ENCODE measurements around the gene TBC1D16.

Gene TBC1D16

DNA sequence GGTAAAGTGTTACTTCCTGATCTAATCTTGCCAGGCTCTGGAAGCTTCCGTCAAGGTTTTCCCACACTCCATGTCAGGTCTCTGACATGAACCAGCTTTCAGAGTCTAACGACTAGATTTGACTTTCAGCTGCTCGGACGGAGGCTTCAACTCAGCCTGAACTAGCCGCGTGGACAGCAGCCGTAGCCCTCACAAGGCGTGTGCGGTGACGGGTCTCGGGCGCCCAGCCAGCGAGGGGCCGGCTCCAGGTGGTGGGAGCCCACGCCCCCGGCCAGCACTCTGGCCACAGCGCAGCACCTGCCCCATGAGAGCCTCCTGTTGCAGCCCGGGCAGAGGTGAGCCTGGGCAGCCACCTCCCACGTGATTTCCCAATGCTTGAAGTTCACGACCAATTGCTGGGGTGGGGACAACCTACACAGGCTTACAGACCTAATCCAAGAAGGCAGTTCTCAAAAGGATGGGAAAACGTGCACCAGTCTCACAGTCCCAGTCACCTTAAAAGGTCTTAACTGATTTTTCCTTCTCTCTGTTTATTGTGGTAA, 45.5 kb downstream of the TBC1D16 start:
- Histone ChIP-seq H3K4me2 (no peak overlapping the region), H3K27me3 (ENCODE audit: insufficient read depth, low read depth) (no peaks in the 10 kb centered on the region), H3K36me3 (ENCODE audit: insufficient read depth) (no peaks in the 10 kb centered on the region), H3K27ac (no peak overlapping the region), H3K4me3 (IDR thresholded peaks at IDR 0.05; ENCODE audit: insufficient read depth, low read depth, low read length) (no peak overlapping the region), H3K79me2 (ENCODE audit: insufficient read depth, low read depth) (no peaks in the 10 kb centered on the region), H2AFZ (ENCODE audit: low read depth) (no peak overlapping the region), H3K9ac (no peak overlapping the region), H3K4me1 (ENCODE audit: low read depth, poor library complexity, severe bottlenecking) (peaks cover 37% of the 10 kb centered on the region), H4K20me1 (ENCODE audit: insufficient read depth) (no peaks in the 10 kb centered on the region)
- TF ChIP-seq, protein P1, sequence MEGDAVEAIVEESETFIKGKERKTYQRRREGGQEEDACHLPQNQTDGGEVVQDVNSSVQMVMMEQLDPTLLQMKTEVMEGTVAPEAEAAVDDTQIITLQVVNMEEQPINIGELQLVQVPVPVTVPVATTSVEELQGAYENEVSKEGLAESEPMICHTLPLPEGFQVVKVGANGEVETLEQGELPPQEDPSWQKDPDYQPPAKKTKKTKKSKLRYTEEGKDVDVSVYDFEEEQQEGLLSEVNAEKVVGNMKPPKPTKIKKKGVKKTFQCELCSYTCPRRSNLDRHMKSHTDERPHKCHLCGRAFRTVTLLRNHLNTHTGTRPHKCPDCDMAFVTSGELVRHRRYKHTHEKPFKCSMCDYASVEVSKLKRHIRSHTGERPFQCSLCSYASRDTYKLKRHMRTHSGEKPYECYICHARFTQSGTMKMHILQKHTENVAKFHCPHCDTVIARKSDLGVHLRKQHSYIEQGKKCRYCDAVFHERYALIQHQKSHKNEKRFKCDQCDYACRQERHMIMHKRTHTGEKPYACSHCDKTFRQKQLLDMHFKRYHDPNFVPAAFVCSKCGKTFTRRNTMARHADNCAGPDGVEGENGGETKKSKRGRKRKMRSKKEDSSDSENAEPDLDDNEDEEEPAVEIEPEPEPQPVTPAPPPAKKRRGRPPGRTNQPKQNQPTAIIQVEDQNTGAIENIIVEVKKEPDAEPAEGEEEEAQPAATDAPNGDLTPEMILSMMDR (conservative IDR thresholded peaks at IDR 0.05; ENCODE audit: low read depth, low read length): no peak

DNA sequence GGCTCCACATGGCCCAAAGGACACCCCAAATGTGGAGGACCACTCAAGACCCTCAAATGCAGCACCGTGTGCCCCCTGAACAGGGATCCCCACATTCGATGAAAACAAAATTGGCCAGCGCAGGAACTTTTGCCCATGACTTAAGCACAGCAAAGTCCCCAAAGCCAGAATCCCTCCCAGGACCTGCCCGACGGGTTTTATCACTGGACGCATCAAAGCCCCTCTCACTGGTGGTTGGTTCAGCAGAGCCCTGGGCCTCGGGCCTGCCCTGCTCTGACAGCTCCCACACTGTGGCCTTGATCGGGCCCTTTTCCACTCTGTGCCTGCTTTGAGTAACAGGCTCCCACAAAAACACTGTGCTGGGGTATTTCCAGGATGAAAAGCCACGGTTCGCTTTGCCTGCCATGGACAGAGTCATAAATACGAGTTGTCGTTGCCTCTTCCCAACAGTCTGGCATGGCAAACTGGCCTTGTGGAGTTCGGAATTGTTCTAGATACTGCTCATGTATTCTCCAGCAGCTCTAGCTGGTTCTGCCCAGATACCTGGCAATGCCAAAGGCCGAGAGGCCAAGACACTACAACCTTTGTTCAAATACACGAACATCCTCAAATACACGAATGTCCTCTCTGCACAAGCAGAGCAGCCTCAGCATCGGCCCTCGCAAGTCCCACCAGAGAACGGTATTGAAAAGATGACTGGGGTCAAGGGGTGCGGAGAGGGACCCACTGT, 46.4 kb downstream of the TBC1D16 start:
- no peaks in the 10 kb centered on the region for H3K27me3 ChIP-seq (ENCODE audit: insufficient read depth, low read depth)
- no peak overlapping the region for H3K4me3 ChIP-seq (IDR thresholded peaks at IDR 0.05; ENCODE audit: insufficient read depth, low read depth, low read length)
- no peak overlapping the region for H3K9ac ChIP-seq
- H3K79me2 ChIP-seq (ENCODE audit: insufficient read depth, low read depth): no peaks in the 10 kb centered on the region
- H4K20me1 ChIP-seq (ENCODE audit: insufficient read depth): no peaks in the 10 kb centered on the region
- H3K4me1 ChIP-seq (ENCODE audit: low read depth, poor library complexity, severe bottlenecking): peaks cover 30% of the 10 kb centered on the region
- H2AFZ ChIP-seq (ENCODE audit: low read depth): no peak overlapping the region
- H3K36me3 ChIP-seq (ENCODE audit: insufficient read depth): no peaks in the 10 kb centered on the region
- H3K27ac ChIP-seq: no peak overlapping the region
- no peak overlapping the region for H3K4me2 ChIP-seq
- TF ChIP-seq, protein P1 (conservative IDR thresholded peaks at IDR 0.05; ENCODE audit: low read depth, low read length): no peak

DNA sequence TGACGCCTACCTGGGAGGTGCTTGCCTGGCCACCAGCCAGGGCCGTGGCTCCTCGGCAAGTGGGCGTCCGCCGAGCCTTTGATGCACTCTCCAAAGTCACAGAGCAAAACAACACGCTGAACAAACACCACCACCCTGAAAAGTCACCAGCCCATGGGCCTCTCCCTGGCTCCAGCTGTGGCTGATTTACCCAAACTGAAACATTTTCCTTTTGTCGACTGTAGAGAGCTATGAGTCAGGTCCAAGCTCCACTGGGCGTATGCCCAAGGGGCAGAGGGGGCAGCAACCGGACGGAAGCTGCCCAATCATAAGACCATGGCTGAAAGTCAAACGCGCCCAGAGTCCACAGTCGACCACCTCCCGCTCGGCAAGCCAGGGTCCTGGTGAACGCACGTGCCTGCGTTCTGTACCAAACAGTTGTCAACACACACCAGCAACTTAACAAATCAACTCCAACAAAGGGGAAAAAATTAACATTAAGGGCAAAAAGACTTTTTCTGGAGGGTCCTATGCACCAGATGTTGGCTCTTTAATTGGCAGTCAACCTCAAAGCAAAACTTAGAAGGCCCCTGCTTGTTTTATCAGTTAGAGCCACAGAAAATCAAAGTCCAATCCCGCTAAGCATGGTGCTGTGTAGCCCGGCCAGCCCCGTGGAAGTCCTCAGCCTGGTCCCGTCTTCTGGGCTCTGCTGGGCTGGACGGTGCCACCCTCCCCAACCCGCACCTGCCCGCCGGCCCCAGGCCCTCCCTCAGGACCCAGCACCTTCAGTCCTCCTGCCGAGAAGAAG, 47.3 kb downstream of the TBC1D16 start:
- Histone ChIP-seq H2AFZ (ENCODE audit: low read depth) (no peak overlapping the region), H3K4me1 (ENCODE audit: low read depth, poor library complexity, severe bottlenecking) (peaks cover 21% of the 10 kb centered on the region), H3K9ac (no peak overlapping the region), H3K4me3 (IDR thresholded peaks at IDR 0.05; ENCODE audit: insufficient read depth, low read depth, low read length) (no peak overlapping the region), H3K27me3 (ENCODE audit: insufficient read depth, low read depth) (no peaks in the 10 kb centered on the region), H3K36me3 (ENCODE audit: insufficient read depth) (no peaks in the 10 kb centered on the region), H4K20me1 (ENCODE audit: insufficient read depth) (no peaks in the 10 kb centered on the region), H3K27ac (no peak overlapping the region), H3K4me2 (no peak overlapping the region), H3K79me2 (ENCODE audit: insufficient read depth, low read depth) (no peaks in the 10 kb centered on the region)
- TF ChIP-seq, protein P1 (conservative IDR thresholded peaks at IDR 0.05; ENCODE audit: low read depth, low read length): no peak

DNA sequence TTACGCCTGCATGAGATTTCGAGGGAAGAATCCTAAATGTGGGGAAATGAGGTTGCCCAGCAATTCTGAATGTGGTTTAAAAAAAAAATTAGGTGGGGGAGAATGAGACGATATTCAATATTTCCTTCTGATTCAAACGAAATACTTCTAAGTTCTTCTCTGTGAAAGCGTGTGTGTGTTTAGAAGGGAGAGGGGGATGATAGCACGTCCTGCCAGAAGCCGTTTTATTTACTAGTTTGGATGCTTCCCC, 47.8 kb downstream of the TBC1D16 start:
- no peak overlapping the region for H3K4me2 ChIP-seq
- H3K4me1 ChIP-seq (ENCODE audit: low read depth, poor library complexity, severe bottlenecking): peaks cover 16% of the 10 kb centered on the region
- H3K4me3 ChIP-seq (IDR thresholded peaks at IDR 0.05; ENCODE audit: insufficient read depth, low read depth, low read length): no peak overlapping the region
- TF ChIP-seq, protein P1 (conservative IDR thresholded peaks at IDR 0.05; ENCODE audit: low read depth, low read length): no peak
- H2AFZ ChIP-seq (ENCODE audit: low read depth): no peak overlapping the region
- H3K9ac ChIP-seq: no peak overlapping the region
- no peaks in the 10 kb centered on the region for H3K36me3 ChIP-seq (ENCODE audit: insufficient read depth)
- no peaks in the 10 kb centered on the region for H3K79me2 ChIP-seq (ENCODE audit: insufficient read depth, low read depth)
- H3K27me3 ChIP-seq (ENCODE audit: insufficient read depth, low read depth): no peaks in the 10 kb centered on the region
- no peaks in the 10 kb centered on the region for H4K20me1 ChIP-seq (ENCODE audit: insufficient read depth)
- H3K27ac ChIP-seq: no peak overlapping the region

All from KMS-11 (cell line).